HTR-8/SVneo (cell line): ENCODE results near the gene IRX1.

Experiments
- DNase-seq: peaks from one replicate; pipeline ENCODE4 v3.0.0; 2011; ENCODE audit warnings: low spot score, mixed read lengths; ENCODE audit not compliant: insufficient read length
- FAIRE-seq: peaks from 2 replicates; lab custom pipeline; 2011; peaks lifted over from hg19 to GRCh38; lab: Jason Lieb, UNC

IRX1 gene

GRCh38 chr5:3600106-3601060 lies 4.8 kb downstream of the IRX1 start:
- DNase-seq (no peak), FAIRE-seq (no peak)

GRCh38 chr5:3601061-3601710 lies 5.6 kb downstream of the IRX1 start:
- FAIRE-seq (no peak), DNase-seq (no peak)

- DNase-seq = no peak
- FAIRE-seq = no peak
Observed at GRCh38 chr5:3601911-3602782, 6.5 kb downstream of the IRX1 start.

GRCh38 chr5:3602785-3603502 lies 7.3 kb downstream of the IRX1 start:
- DNase-seq (no peak), FAIRE-seq (no peak)

- no peak for FAIRE-seq
Observed at GRCh38 chr5:3604501-3604900, 8.9 kb downstream of the IRX1 start.

GRCh38 chr5:3605298-3606010 lies 9.8 kb downstream of the IRX1 start:
- FAIRE-seq = no peak

More at GRCh38 chr5:3604501-3604900, 8.9 kb downstream of the IRX1 start:
- DNase-seq = no peak

GRCh38 chr5:3606121-3606831 lies 10.6 kb downstream of the IRX1 start:
- DNase-seq = no peak
- FAIRE-seq = no peak

More at GRCh38 chr5:3605298-3606010, 9.8 kb downstream of the IRX1 start:
- no peak for DNase-seq

- DNase-seq = no peak
Observed at GRCh38 chr5:3607541-3608181, 12.0 kb downstream of the IRX1 start.

GRCh38 chr5:3609120-3609681 lies 13.6 kb downstream of the IRX1 start:
- DNase-seq (no peak), FAIRE-seq (no peak)

More at GRCh38 chr5:3607541-3608181, 12.0 kb downstream of the IRX1 start:
- no peak for FAIRE-seq

GRCh38 chr5:3612591-3613042 lies 17.0 kb downstream of the IRX1 start:
- no peak for FAIRE-seq
- no peak for DNase-seq

- DNase-seq = no peak
- FAIRE-seq = no peak
Observed at GRCh38 chr5:3613726-3614125, 18.1 kb downstream of the IRX1 start.

- DNase-seq = no peak
- FAIRE-seq = no peak
Observed at GRCh38 chr5:3615217-3615616, 19.6 kb downstream of the IRX1 start.

- DNase-seq = no peak
- FAIRE-seq = no peak
Observed at GRCh38 chr5:3615829-3616228, 20.2 kb downstream of the IRX1 start.

GRCh38 chr5:3619579-3619978 lies 23.9 kb downstream of the IRX1 start:
- FAIRE-seq = no peak
- no peak for DNase-seq

- DNase-seq (no peak), FAIRE-seq (no peak)
Observed at GRCh38 chr5:3622961-3623360, 27.3 kb downstream of the IRX1 start.

GRCh38 chr5:3625626-3626025 lies 30.0 kb downstream of the IRX1 start:
- DNase-seq (no peak), FAIRE-seq (no peak)

GRCh38 chr5:3634061-3634460 lies 38.4 kb downstream of the IRX1 start:
- no peak for DNase-seq
- FAIRE-seq = no peak

- no peak for DNase-seq
- FAIRE-seq = no peak
Observed at GRCh38 chr5:3639175-3639574, 43.5 kb downstream of the IRX1 start.
